Measurements from ENCODE around the gene PHYKPL. TPM values are rescaled to one million over a fixed set of nuclear protein-coding genes. Genes with fewer than 3 reads are reported as not detected.

Gene PHYKPL
- total and polyA plus RNA-seq, 9 donors, result 31.8 to 93.3 (median 61.6) TPM

GRCh38 chr5:178252258-178252657 is 19.7 kb upstream of the PHYKPL start:
- Histone ChIP-seq H3K27me3 (no peaks in the 10 kb centered on the region), H3K9me3 (no peaks in the 10 kb centered on the region), H3K27ac (no peak overlapping the region), H3K4me1 (ENCODE audit: insufficient read depth) (no peaks in the 10 kb centered on the region), H3K36me3 (no peaks in the 10 kb centered on the region), H3K4me3 (no peak overlapping the region)
- no peak for DNase-seq
- WGBS, 3 donors, result 67 to 79% (median 75%) methylated on average over 8 of the region's 8 CpGs
- no peak for TF ChIP-seq CTCF (IDR thresholded peaks at IDR 0.05)
- no peak for TF ChIP-seq POLR2A (IDR thresholded peaks at IDR 0.05)
- no peak for TF ChIP-seq EP300 (IDR thresholded peaks at IDR 0.05)
- intact Hi-C loops (cut with DNase I), result no loop called here

- no peak for TF ChIP-seq EP300 (IDR thresholded peaks at IDR 0.05)
- TF ChIP-seq CTCF (IDR thresholded peaks at IDR 0.05), result no peak
- TF ChIP-seq POLR2A (IDR thresholded peaks at IDR 0.05), result no peak
- intact Hi-C loops (cut with DNase I), result no loop called here
- Histone ChIP-seq H3K9me3 (no peaks in the 10 kb centered on the region), H3K4me1 (ENCODE audit: insufficient read depth) (no peaks in the 10 kb centered on the region), H3K4me3 (no peak overlapping the region), H3K27me3 (no peaks in the 10 kb centered on the region), H3K36me3 (no peaks in the 10 kb centered on the region), H3K27ac (no peak overlapping the region)
- no peak for DNase-seq
- WGBS, 3 donors, result 55 to 71% (median 70%) methylated on average over 6 of the region's 6 CpGs
These were observed 17.7 kb upstream of the PHYKPL start for GRCh38 chr5:178250263-178250662.

GRCh38 chr5:178249191-178249989 is 16.8 kb upstream of the PHYKPL start:
- 70 to 79% (median 75%) methylated on average over 12 to 13 of the region's 13 CpGs for WGBS, 3 donors
- intact Hi-C loops (cut with DNase I), result no loop called here
- H3K36me3 ChIP-seq, result no peaks in the 10 kb centered on the region
- DNase-seq, result no peak
- H3K27me3 ChIP-seq, result no peaks in the 10 kb centered on the region
- H3K9me3 ChIP-seq, result no peaks in the 10 kb centered on the region
- H3K27ac ChIP-seq, result no peak overlapping the region
- no peak overlapping the region for H3K4me3 ChIP-seq
- TF ChIP-seq EP300 (IDR thresholded peaks at IDR 0.05) (no peak), CTCF (IDR thresholded peaks at IDR 0.05) (no peak), POLR2A (IDR thresholded peaks at IDR 0.05) (no peak)
- no peaks in the 10 kb centered on the region for H3K4me1 ChIP-seq (ENCODE audit: insufficient read depth)

- intact Hi-C loops (cut with DNase I), result no loop called here
- 79 to 83% (median 83%) methylated on average over 14 to 18 of the region's 18 CpGs for WGBS, 3 donors
- H3K27me3 ChIP-seq, result no peaks in the 10 kb centered on the region
- no peak overlapping the region for H3K27ac ChIP-seq
- no peaks in the 10 kb centered on the region for H3K9me3 ChIP-seq
- no peak overlapping the region for H3K4me3 ChIP-seq
- no peaks in the 10 kb centered on the region for H3K4me1 ChIP-seq (ENCODE audit: insufficient read depth)
- TF ChIP-seq CTCF (IDR thresholded peaks at IDR 0.05) (no peak), EP300 (IDR thresholded peaks at IDR 0.05) (no peak), POLR2A (IDR thresholded peaks at IDR 0.05) (no peak)
- no peaks in the 10 kb centered on the region for H3K36me3 ChIP-seq
- DNase-seq, result no peak
These were observed 16.1 kb upstream of the PHYKPL start for GRCh38 chr5:178248750-178249149.
